ENCODE measurements around the gene CR2. TPM values are rescaled to one million over a fixed set of nuclear protein-coding genes. Genes with fewer than 3 reads are reported as not detected.
"Not testable (repeated sequence)": the region's sequence is repeated elsewhere in the genome, so short reads cannot be mapped to it uniquely, and the experiment has no call there.

CR2 gene
- total RNA-seq, 6 experiments from 2014 or later: not detected

DNA sequence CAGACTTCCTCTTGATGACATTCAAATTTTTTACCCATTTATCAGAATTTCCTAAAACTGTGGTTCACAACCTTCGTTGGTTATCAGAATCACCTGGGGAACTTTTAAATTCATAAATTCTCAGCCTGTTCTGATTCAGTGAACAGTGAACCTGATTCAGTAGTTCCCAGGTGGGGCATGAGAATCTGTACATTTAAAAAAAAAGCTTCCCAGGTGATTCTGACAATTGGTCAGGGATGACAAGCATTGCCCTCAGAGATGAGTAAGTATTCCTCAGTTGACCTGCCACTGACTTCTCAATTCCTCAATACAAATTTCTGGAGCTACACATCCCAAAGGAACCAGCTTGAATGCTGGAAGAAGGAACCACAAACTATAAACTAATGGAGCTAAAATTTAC is 23.5 kb upstream of the CR2 start:
- Mint-ChIP-seq H3K27ac (no peak overlapping the region), H3K27me3 (ENCODE audit: insufficient read depth) (peaks cover 9% of the 10 kb centered on the region), H3K4me3 (no peak overlapping the region), H3K4me1 (ENCODE audit: low read depth) (no peaks in the 10 kb centered on the region), H3K36me3 (ENCODE audit: low read depth) (no peaks in the 10 kb centered on the region), H3K9me3 (no peaks in the 10 kb centered on the region)
- no peak for TF ChIP-seq CTCF (IDR thresholded peaks at IDR 0.05)
- DNase-seq: no peak

GRCh38 chr1:207431508-207431907 is 22.6 kb upstream of the CR2 start:
- no peak for DNase-seq
- H3K27ac Mint-ChIP-seq: no peak overlapping the region
- peaks cover 9% of the 10 kb centered on the region for H3K27me3 Mint-ChIP-seq (ENCODE audit: insufficient read depth)
- H3K9me3 Mint-ChIP-seq: no peaks in the 10 kb centered on the region
- no peaks in the 10 kb centered on the region for H3K36me3 Mint-ChIP-seq (ENCODE audit: low read depth)
- no peaks in the 10 kb centered on the region for H3K4me1 Mint-ChIP-seq (ENCODE audit: low read depth)
- no peak for TF ChIP-seq CTCF (IDR thresholded peaks at IDR 0.05)
- no peak overlapping the region for H3K4me3 Mint-ChIP-seq

- no peak for DNase-seq
- Mint-ChIP-seq H3K9me3 (no peaks in the 10 kb centered on the region), H3K27ac (no peak overlapping the region), H3K36me3 (ENCODE audit: low read depth) (no peaks in the 10 kb centered on the region), H3K27me3 (ENCODE audit: insufficient read depth) (peaks cover 9% of the 10 kb centered on the region), H3K4me3 (no peak overlapping the region), H3K4me1 (ENCODE audit: low read depth) (no peaks in the 10 kb centered on the region)
- no peak for TF ChIP-seq CTCF (IDR thresholded peaks at IDR 0.05)
Observed at GRCh38 chr1:207433435-207433834, 20.7 kb upstream of the CR2 start.

GRCh38 chr1:207436746-207437145 is 17.4 kb upstream of the CR2 start:
- not testable (repeated sequence) for H3K9me3 Mint-ChIP-seq; H3K4me3 Mint-ChIP-seq; H3K36me3 Mint-ChIP-seq (ENCODE audit: low read depth); H3K27ac Mint-ChIP-seq; H3K27me3 Mint-ChIP-seq (ENCODE audit: insufficient read depth); H3K4me1 Mint-ChIP-seq (ENCODE audit: low read depth); DNase-seq

- H3K27me3 Mint-ChIP-seq (ENCODE audit: insufficient read depth): peaks cover 7% of the 10 kb centered on the region
- TF ChIP-seq CTCF (IDR thresholded peaks at IDR 0.05): no peak
- DNase-seq: no peak
- no peak overlapping the region for H3K4me3 Mint-ChIP-seq
- H3K4me1 Mint-ChIP-seq (ENCODE audit: low read depth): no peaks in the 10 kb centered on the region
- no peaks in the 10 kb centered on the region for H3K9me3 Mint-ChIP-seq
- H3K36me3 Mint-ChIP-seq (ENCODE audit: low read depth): no peaks in the 10 kb centered on the region
- H3K27ac Mint-ChIP-seq: no peak overlapping the region
Observed at GRCh38 chr1:207440626-207441025, 13.5 kb upstream of the CR2 start.

DNA sequence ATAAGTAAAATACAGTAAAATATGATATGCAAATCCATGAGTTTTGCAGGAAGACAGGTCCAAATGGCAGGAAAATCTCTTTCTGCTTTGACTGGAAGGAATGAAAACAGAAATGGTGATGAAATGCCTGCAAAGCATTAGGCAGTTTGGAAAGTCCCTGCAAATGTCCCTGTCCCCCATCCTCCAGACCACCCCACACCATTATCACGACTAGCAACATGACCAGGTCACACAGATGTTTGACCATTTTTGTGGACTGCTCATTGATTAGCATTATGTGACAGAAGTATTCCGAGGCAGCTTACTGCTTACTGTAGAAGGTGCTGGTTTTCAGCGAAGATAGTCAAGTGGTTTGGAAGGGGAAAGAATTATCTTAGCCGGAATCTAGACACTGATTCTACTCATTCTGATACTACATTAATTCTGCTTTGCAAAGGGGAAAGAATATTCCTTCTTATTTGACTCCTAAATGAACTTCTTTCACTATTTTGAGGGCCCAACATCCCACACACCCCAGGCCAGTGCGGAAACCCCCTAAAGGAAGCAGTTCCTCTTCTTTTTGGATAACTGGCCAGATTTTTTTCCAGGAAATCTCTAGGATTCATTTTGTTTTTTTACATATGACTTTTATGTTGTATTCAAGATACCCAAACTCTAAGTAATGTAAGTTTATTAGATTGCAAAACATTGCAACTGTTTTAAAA is 9.5 kb upstream of the CR2 start:
- H3K27me3 Mint-ChIP-seq (ENCODE audit: insufficient read depth): peaks cover 11% of the 10 kb centered on the region
- H3K4me1 Mint-ChIP-seq (ENCODE audit: low read depth): no peaks in the 10 kb centered on the region
- H3K9me3 Mint-ChIP-seq: no peaks in the 10 kb centered on the region
- H3K4me3 Mint-ChIP-seq: no peak overlapping the region
- TF ChIP-seq CTCF (IDR thresholded peaks at IDR 0.05): no peak
- H3K36me3 Mint-ChIP-seq (ENCODE audit: low read depth): no peaks in the 10 kb centered on the region
- DNase-seq: no peak
- no peak overlapping the region for H3K27ac Mint-ChIP-seq

All from HFFc6 (cell line).